ENCODE measurements around the gene NKX6-2. TPM values are rescaled to one million over a fixed set of nuclear protein-coding genes. Genes with fewer than 3 reads are reported as not detected.

NKX6-2 gene
- total and polyA plus RNA-seq, 2 of the 8 experiments (the other 6 are each of a cell fraction or from before 2014, with no cell fraction given), result 0.06 TPM; not detected in 1

- no peak for TF ChIP-seq BRCA1 (IDR thresholded peaks at IDR 0.05; ENCODE audit: low read depth, low read length)
- TF ChIP-seq YY1 (IDR thresholded peaks at IDR 0.05; ENCODE audit: low read depth, low read length), result no peak
- TF ChIP-seq TAF7 (optimal IDR thresholded peaks at IDR 0.05; ENCODE audit: borderline replicate concordance, low read depth, low read length), result no peak
- TF ChIP-seq KDM5A (IDR thresholded peaks at IDR 0.05; ENCODE audit: low read length), result no peak
- TF ChIP-seq RXRA (IDR thresholded peaks at IDR 0.05; ENCODE audit: insufficient read depth, low read depth, low read length), result no peak
- TF ChIP-seq TCF12 (IDR thresholded peaks at IDR 0.05; ENCODE audit: low read depth, low read length), result no peak
- TF ChIP-seq GTF2F1 (IDR thresholded peaks at IDR 0.05; ENCODE audit: borderline replicate concordance, low read depth, low read length), result no peak
- TF ChIP-seq CREB1 (IDR thresholded peaks at IDR 0.05), result no peak
- TF ChIP-seq POLR2A (IDR thresholded peaks at IDR 0.05; ENCODE audit: control extremely low read depth in 1 of 2, low read depth in 2 of 2, low read length in 2 of 2), result no peak
- no peak for TF ChIP-seq SP2 (IDR thresholded peaks at IDR 0.05; ENCODE audit: low read length)
- TF ChIP-seq FOSL1 (IDR thresholded peaks at IDR 0.05; ENCODE audit: insufficient read depth, low read depth, low read length), result no peak
- TF ChIP-seq MAFK (IDR thresholded peaks at IDR 0.05; ENCODE audit: low read depth, low read length), result no peak
- TF ChIP-seq POLR2AphosphoS5 (IDR thresholded peaks at IDR 0.05; ENCODE audit: low read depth, low read length), result no peak
- TF ChIP-seq NANOG (IDR thresholded peaks at IDR 0.05; ENCODE audit: insufficient read depth, low read depth, low read length, poor library complexity, severe bottlenecking), result no peak
- no peak for TF ChIP-seq CEBPB (IDR thresholded peaks at IDR 0.05; ENCODE audit: low read depth, low read length)
- TF ChIP-seq, protein P1, sequence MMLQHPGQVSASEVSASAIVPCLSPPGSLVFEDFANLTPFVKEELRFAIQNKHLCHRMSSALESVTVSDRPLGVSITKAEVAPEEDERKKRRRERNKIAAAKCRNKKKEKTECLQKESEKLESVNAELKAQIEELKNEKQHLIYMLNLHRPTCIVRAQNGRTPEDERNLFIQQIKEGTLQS (IDR thresholded peaks at IDR 0.05; ENCODE audit: insufficient read depth, low read depth, low read length), result no peak
Measured at GRCh38 chr10:132798403-132798802, 12.5 kb upstream of the NKX6-2 start (continued).

Measured in H1 (cell line).